WERI-Rb-1 (cell line): ENCODE measurements around the gene CADM4.

Experiments
- DNase-seq: peaks from one replicate; pipeline ENCODE4 v3.0.0-alpha.2; 2020
- H3K27ac ChIP-seq: fragments of 250-450 bp; sonication (Bioruptor Pico); 2 replicates; pipeline ENCODE4 v1.5.1; 2020; ENCODE audit warnings: mild to moderate bottlenecking, moderate library complexity
- H3K27me3 ChIP-seq: fragments of 250-450 bp; sonication (Bioruptor Pico); 2 replicates; pipeline ENCODE4 v1.5.1; 2021; ENCODE audit warnings: mild to moderate bottlenecking, low read depth, moderate library complexity; ENCODE audit not compliant: insufficient read depth, severe bottlenecking
- H3K36me3 ChIP-seq: fragments of 250-450 bp; sonication (Bioruptor Pico); 2 replicates; pipeline ENCODE4 v1.5.1; 2020; ENCODE audit warnings: mild to moderate bottlenecking, moderate library complexity
- H3K4me3 ChIP-seq: 2 replicates; pipeline ENCODE4 v1.5.1; 2011; ENCODE audit warnings: low read depth, mild to moderate bottlenecking, control low read depth, low read length
- H3K9me3 ChIP-seq: fragments of 250-450 bp; sonication (Bioruptor Pico); 2 replicates; pipeline ENCODE4 v1.5.1; 2021; ENCODE audit warnings: mild to moderate bottlenecking, moderate library complexity; ENCODE audit not compliant: severe bottlenecking
- CTCF ChIP-seq: IDR thresholded peaks from 2 replicates; pipeline ENCODE4 v1.5.1; 2011; ENCODE audit warnings: low read depth, mild to moderate bottlenecking, control low read depth, inconsistent platforms, low read length

The CADM4 gene

GRCh38 chr19:43612374-43612773 lies 27.3 kb downstream of the CADM4 start:
- Histone ChIP-seq H3K4me3 (no peak overlapping the region), H3K9me3 (no peaks in the 10 kb centered on the region), H3K36me3 (peaks cover 42% of the 10 kb centered on the region), H3K27me3 (no peaks in the 10 kb centered on the region), H3K27ac (no peak overlapping the region)
- DNase-seq = no peak
- TF ChIP-seq CTCF = no peak

GRCh38 chr19:43611788-43612187 lies 27.9 kb downstream of the CADM4 start, which contains the start of gene SRRM5:
Gene SRRM5 (plus strand): TSS chr19:43612088. CDS start chr19:43612122, 34 bp downstream.
- Histone ChIP-seq H3K9me3 (no peaks in the 10 kb centered on the region), H3K27me3 (no peaks in the 10 kb centered on the region), H3K4me3 (no peak within 1 kb of the TSS), H3K36me3 (peaks cover 47% of the 10 kb centered on the region), H3K27ac (no peak within 1 kb of the TSS)
- TF ChIP-seq CTCF = no peak
- no peak for DNase-seq

GRCh38 chr19:43610493-43610892 lies 29.2 kb downstream of the CADM4 start:
- H3K9me3 ChIP-seq = no peaks in the 10 kb centered on the region
- H3K27me3 ChIP-seq = no peaks in the 10 kb centered on the region
- TF ChIP-seq CTCF = no peak
- DNase-seq = no peak
- peaks cover 53% of the 10 kb centered on the region for H3K36me3 ChIP-seq
- no peak overlapping the region for H3K4me3 ChIP-seq
- H3K27ac ChIP-seq = no peak overlapping the region

- no peak overlapping the region for H3K27ac ChIP-seq
- no peak overlapping the region for H3K4me3 ChIP-seq
- TF ChIP-seq CTCF = no peak
- no peaks in the 10 kb centered on the region for H3K9me3 ChIP-seq
- no peaks in the 10 kb centered on the region for H3K27me3 ChIP-seq
- peaks cover 53% of the 10 kb centered on the region for H3K36me3 ChIP-seq
- no peak for DNase-seq
Measured at GRCh38 chr19:43609872-43610271, 29.8 kb downstream of the CADM4 start.

GRCh38 chr19:43607238-43608205 lies 32.1 kb downstream of the CADM4 start:
- H3K4me3 ChIP-seq = no peak overlapping the region
- H3K27me3 ChIP-seq = no peaks in the 10 kb centered on the region
- H3K27ac ChIP-seq = no peak overlapping the region
- H3K36me3 ChIP-seq = peaks cover 41% of the 10 kb centered on the region
- H3K9me3 ChIP-seq = no peaks in the 10 kb centered on the region
- no peak for DNase-seq
- no peak for TF ChIP-seq CTCF
